MM.1S (cell line): ENCODE results near the gene NINL.

ENCODE experiments used
- DNase-seq: peaks from one replicate; pipeline ENCODE4 v3.0.0-alpha.2; 2015
- H2AFZ ChIP-seq: fragments of 300-600 bp; sonication (generic); 2 replicates; pipeline ENCODE4 v1.6.0; 2016; ENCODE audit warnings: antibody characterized with exemption, low read length
- H3F3A ChIP-seq: fragments of 300-600 bp; sonication (generic); 2 replicates; pipeline ENCODE4 v1.6.1; 2016; ENCODE audit warnings: mild to moderate bottlenecking, antibody characterized with exemption, low read length, moderate library complexity, mixed read lengths; ENCODE audit not compliant: insufficient read depth
- H3K27ac ChIP-seq: fragments of 300-600 bp; sonication (generic); 2 replicates; pipeline ENCODE4 v1.5.1; 2016; ENCODE audit warnings: mild to moderate bottlenecking, low read length
- H3K27me3 ChIP-seq: fragments of 300-600 bp; sonication (generic); replicated peaks from 2 replicates; pipeline ENCODE4 v1.6.0; 2016; ENCODE audit warnings: low read length; ENCODE audit not compliant: insufficient read depth
- H3K36me3 ChIP-seq: fragments of 300-600 bp; sonication (generic); replicated peaks from 2 replicates; pipeline ENCODE4 v1.6.1; 2016; ENCODE audit warnings: mild to moderate bottlenecking, low read length, mixed read lengths; ENCODE audit not compliant: insufficient read depth
- H3K4me1 ChIP-seq: fragments of 300-600 bp; sonication (generic); 2 replicates; pipeline ENCODE4 v1.6.1; 2016; ENCODE audit warnings: low read length, mixed read lengths
- H3K4me2 ChIP-seq: fragments of 300-600 bp; sonication (generic); 2 replicates; pipeline ENCODE4 v1.6.0; 2016; ENCODE audit warnings: low read depth, low read length
- H3K4me3 ChIP-seq: fragments of 300-600 bp; sonication (generic); 2 replicates; pipeline ENCODE4 v1.5.1; 2016; ENCODE audit warnings: low read length, mixed read lengths
- H3K79me2 ChIP-seq: fragments of 300-600 bp; sonication (generic); 2 replicates; pipeline ENCODE4 v1.6.1; 2016; ENCODE audit warnings: mixed run types, low read length, mixed read lengths
- H3K9ac ChIP-seq: fragments of 300-600 bp; sonication (generic); 2 replicates; pipeline ENCODE4 v1.6.1; 2016; ENCODE audit warnings: low read length, mixed read lengths
- H3K9me2 ChIP-seq: fragments of 300-600 bp; sonication (generic); replicated peaks from 2 replicates; pipeline ENCODE4 v1.6.1; 2016; ENCODE audit warnings: mild to moderate bottlenecking, low read length, mixed read lengths; ENCODE audit not compliant: insufficient read depth
- H3K9me3 ChIP-seq: fragments of 300-600 bp; sonication (generic); replicated peaks from 2 replicates; pipeline ENCODE4 v1.6.1; 2016; ENCODE audit warnings: mild to moderate bottlenecking, low read length, mixed read lengths; ENCODE audit not compliant: insufficient read depth
- H4K20me1 ChIP-seq: fragments of 300-600 bp; sonication (generic); 2 replicates; pipeline ENCODE4 v1.6.1; 2016; ENCODE audit warnings: mild to moderate bottlenecking, low read length, moderate library complexity, mixed read lengths; ENCODE audit not compliant: insufficient read depth
- EZH2 ChIP-seq: fragments of 300-600 bp; sonication (generic); optimal IDR thresholded peaks from 2 replicates; pipeline ENCODE3; 2017; ENCODE audit warnings: low read depth, mild to moderate bottlenecking, antibody characterized with exemption, low read length, mixed read lengths
- EZH2phosphoT487 ChIP-seq: fragments of 300-600 bp; sonication (generic); IDR thresholded peaks from 2 replicates; pipeline ENCODE4 v1.6.1; 2018; ENCODE audit warnings: antibody characterized with exemption, low read length
- TF ChIP-seq, protein P1 (sequence below): fragments of 300-600 bp; sonication (generic); IDR thresholded peaks from 2 replicates; pipeline ENCODE4 v1.5.1; 2016; ENCODE audit warnings: antibody characterized with exemption, low read length, mixed read lengths

Gene NINL

DNA sequence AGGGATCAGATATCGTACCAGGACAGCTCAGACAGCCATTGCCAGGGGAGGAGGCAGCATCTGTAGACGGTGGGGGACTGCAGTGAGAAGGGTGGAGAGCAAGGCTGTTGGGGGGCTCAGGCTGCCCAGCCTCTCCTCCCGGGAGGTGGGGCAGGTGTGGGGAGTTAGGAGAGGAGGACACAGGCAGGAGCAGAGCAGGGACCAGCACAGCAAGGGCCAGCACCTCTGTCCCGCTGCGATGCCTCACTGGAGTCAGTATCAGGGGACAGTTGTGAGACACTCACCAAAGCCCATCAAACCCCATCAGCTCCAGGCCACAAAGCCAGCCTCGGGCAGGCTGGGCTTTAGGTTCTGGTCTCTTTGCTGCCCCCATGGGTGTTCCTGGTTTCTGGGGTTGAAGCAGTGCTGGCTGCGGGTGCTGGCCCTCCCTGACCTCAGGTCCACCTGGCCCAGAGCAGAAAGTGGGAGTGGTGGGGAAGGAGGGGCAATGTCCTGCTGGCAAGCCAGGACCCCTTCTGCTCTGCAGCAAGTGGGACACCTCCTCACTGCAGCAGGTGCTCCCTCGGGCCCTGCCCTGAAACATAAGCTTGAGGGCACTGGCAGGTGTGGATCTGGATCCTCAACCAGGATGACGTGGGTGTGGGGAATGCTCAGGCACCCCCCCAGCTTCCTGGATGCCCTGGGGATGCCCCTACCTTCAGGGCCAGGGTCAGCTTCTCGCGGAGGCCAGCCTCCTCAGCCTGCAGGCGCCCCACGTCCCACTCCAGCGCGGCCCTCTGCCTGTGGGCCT is 94.5 kb downstream of the NINL start:
- no peak overlapping the region for H3K4me3 ChIP-seq
- H3K9me2 ChIP-seq: no peaks in the 10 kb centered on the region
- no peak overlapping the region for H3K4me2 ChIP-seq
- no peaks in the 10 kb centered on the region for H3K27me3 ChIP-seq
- H3K79me2 ChIP-seq: no peaks in the 10 kb centered on the region
- H3K9ac ChIP-seq: no peak overlapping the region
- no peaks in the 10 kb centered on the region for H3F3A ChIP-seq
- H2AFZ ChIP-seq: no peak overlapping the region
- H3K4me1 ChIP-seq: no peaks in the 10 kb centered on the region
- no peak overlapping the region for H3K27ac ChIP-seq
- no peaks in the 10 kb centered on the region for H4K20me1 ChIP-seq
- DNase-seq: no peak
- TF ChIP-seq, protein P1, sequence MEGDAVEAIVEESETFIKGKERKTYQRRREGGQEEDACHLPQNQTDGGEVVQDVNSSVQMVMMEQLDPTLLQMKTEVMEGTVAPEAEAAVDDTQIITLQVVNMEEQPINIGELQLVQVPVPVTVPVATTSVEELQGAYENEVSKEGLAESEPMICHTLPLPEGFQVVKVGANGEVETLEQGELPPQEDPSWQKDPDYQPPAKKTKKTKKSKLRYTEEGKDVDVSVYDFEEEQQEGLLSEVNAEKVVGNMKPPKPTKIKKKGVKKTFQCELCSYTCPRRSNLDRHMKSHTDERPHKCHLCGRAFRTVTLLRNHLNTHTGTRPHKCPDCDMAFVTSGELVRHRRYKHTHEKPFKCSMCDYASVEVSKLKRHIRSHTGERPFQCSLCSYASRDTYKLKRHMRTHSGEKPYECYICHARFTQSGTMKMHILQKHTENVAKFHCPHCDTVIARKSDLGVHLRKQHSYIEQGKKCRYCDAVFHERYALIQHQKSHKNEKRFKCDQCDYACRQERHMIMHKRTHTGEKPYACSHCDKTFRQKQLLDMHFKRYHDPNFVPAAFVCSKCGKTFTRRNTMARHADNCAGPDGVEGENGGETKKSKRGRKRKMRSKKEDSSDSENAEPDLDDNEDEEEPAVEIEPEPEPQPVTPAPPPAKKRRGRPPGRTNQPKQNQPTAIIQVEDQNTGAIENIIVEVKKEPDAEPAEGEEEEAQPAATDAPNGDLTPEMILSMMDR: no peak
- TF ChIP-seq EZH2phosphoT487 (no peak), EZH2 (no peak)
- H3K9me3 ChIP-seq: no peaks in the 10 kb centered on the region
- no peaks in the 10 kb centered on the region for H3K36me3 ChIP-seq

DNA sequence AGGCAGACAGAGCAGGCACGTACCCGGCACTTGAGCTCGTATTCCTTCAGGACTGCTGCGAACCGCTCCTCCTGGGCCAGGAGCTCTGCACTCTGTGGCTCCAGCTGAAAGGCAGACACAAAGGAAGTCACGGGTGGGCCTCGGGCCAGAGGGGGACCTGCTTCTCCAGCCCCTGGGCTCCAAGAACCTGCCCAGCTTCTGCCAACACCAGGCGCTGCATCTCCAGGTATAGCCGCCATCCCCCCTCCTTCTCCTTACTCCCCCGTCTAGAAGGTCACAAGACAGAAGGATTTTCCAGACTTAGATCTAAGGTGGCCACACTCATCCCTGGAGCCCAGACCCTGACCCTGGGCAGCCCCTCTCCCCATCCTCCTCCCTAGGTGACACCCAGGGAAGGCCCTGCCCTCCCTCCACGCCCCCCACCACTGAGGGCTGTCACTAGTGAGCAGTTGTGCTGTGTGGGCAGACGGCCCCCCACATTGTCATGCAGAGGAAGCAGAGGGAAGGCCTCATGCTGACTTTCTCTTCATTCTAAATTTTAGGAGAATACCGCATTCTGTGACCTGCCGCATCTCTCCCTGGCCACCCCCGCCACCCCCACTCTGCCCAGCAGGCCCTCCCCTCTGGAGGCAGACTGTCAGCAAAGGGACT is 96.0 kb downstream of the NINL start:
- DNase-seq: no peak
- no peaks in the 10 kb centered on the region for H3K9me3 ChIP-seq
- H3K4me3 ChIP-seq: no peak overlapping the region
- H3K79me2 ChIP-seq: no peaks in the 10 kb centered on the region
- H3K27me3 ChIP-seq: no peaks in the 10 kb centered on the region
- no peak overlapping the region for H3K27ac ChIP-seq
- no peak overlapping the region for H3K4me2 ChIP-seq
- H3K9ac ChIP-seq: no peak overlapping the region
- no peak overlapping the region for H2AFZ ChIP-seq
- H3K4me1 ChIP-seq: no peaks in the 10 kb centered on the region
- H4K20me1 ChIP-seq: no peaks in the 10 kb centered on the region
- H3K9me2 ChIP-seq: no peaks in the 10 kb centered on the region
- TF ChIP-seq EZH2 (no peak), EZH2phosphoT487 (no peak)
- TF ChIP-seq, protein P1: no peak
- no peaks in the 10 kb centered on the region for H3K36me3 ChIP-seq
- H3F3A ChIP-seq: no peaks in the 10 kb centered on the region

DNA sequence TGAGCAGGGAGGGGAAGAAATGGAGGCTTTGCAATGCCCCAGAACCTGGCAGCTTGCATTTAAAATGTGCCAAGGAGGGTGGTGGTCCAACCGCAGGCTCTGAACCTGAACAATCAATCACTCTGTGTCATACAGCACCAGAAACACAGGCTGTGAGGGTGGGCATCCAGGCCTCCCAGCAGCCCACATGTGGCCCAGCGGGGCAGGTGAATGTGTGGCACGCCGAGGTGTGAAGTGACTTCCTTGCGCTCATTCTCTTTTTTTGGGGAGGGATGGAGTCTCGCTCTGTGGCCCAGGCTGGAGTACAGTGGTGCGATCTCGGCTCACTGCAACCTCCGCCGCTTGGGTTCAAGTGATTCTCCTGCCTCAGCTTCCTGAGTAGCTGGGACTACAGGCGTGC is 97.4 kb downstream of the NINL start:
- Histone ChIP-seq H3K27ac (no peak overlapping the region), H3K9ac (no peak overlapping the region), H2AFZ (no peak overlapping the region), H3K4me2 (no peak overlapping the region), H4K20me1 (no peaks in the 10 kb centered on the region), H3K4me3 (no peak overlapping the region), H3F3A (no peaks in the 10 kb centered on the region), H3K4me1 (no peaks in the 10 kb centered on the region), H3K36me3 (no peaks in the 10 kb centered on the region), H3K9me2 (no peaks in the 10 kb centered on the region), H3K79me2 (no peaks in the 10 kb centered on the region), H3K9me3 (no peaks in the 10 kb centered on the region), H3K27me3 (no peaks in the 10 kb centered on the region)
- TF ChIP-seq EZH2phosphoT487 (no peak), EZH2 (no peak)
- TF ChIP-seq, protein P1: no peak
- DNase-seq: no peak
